ENCODE measurements around the gene SP1. TPM values are rescaled to one million over a fixed set of nuclear protein-coding genes. Genes with fewer than 3 reads are reported as not detected.
"Not testable (repeated sequence)": the region's sequence is repeated elsewhere in the genome, so short reads cannot be mapped to it uniquely, and the experiment has no call there.

Gene SP1
- total RNA-seq, 1 experiment from 2014 or later = 76.8 TPM

GRCh38 chr12:53443955-53444354, 64.0 kb downstream of the SP1 start:
- Histone ChIP-seq H3K18ac (ENCODE audit: insufficient read length, low read depth, low read length) (no peak overlapping the region), H4K91ac (ENCODE audit: insufficient read length, low read depth, low read length) (no peak overlapping the region), H3K9me3 (ENCODE audit: control insufficient read depth, low read depth, low read length) (no peaks in the 10 kb centered on the region), H2BK20ac (ENCODE audit: low read depth, low read length, poor library complexity, severe bottlenecking) (no peak overlapping the region), H3K27ac (ENCODE audit: insufficient read length, low read depth, low read length) (no peak overlapping the region), H4K8ac (replicated peaks; ENCODE audit: insufficient read length, low read depth, low read length) (no peak overlapping the region), H3K4ac (ENCODE audit: low read depth, low read length) (no peak overlapping the region), H3K9ac (ENCODE audit: extremely low read depth, insufficient read length, low read length) (no peak overlapping the region), H3K56ac (ENCODE audit: insufficient read length, low read depth, low read length) (no peak overlapping the region), H3K23me2 (ENCODE audit: insufficient read length, low read depth, low read length, poor library complexity, severe bottlenecking) (peaks cover 3% of the 10 kb centered on the region), H2BK15ac (ENCODE audit: low read depth, low read length) (no peak overlapping the region), H3K79me1 (ENCODE audit: insufficient read depth, low read depth, low read length, poor library complexity, severe bottlenecking) (no peaks in the 10 kb centered on the region), H2AFZ (ENCODE audit: low read length) (no peak overlapping the region), H3K79me2 (ENCODE audit: insufficient read depth, low read length) (peaks cover 4% of the 10 kb centered on the region; the same call in 1 of the 2 replicates), H3T11ph (ENCODE audit: low read length) (no peak overlapping the region), H3K27me3 (ENCODE audit: insufficient read depth, low read length) (no peaks in the 10 kb centered on the region), H3K4me2 (ENCODE audit: insufficient read depth, insufficient read length, low read length) (no peak overlapping the region), H4K5ac (ENCODE audit: insufficient read length, low read depth, low read length) (no peak overlapping the region), H3K4me1 (ENCODE audit: insufficient read depth, low read length) (no peaks in the 10 kb centered on the region; the same call in 1 of the 2 replicates), H4K20me1 (ENCODE audit: control insufficient read depth, insufficient read depth, insufficient read length) (no peaks in the 10 kb centered on the region), H3K23ac (ENCODE audit: insufficient read length, low read depth, low read length) (no peak overlapping the region), H2BK12ac (ENCODE audit: insufficient read length, low read depth, low read length) (no peak overlapping the region), H2AK5ac (ENCODE audit: insufficient read length, low read length) (no peak overlapping the region), H3K14ac (ENCODE audit: insufficient read depth, low read length) (no peak overlapping the region), H2BK5ac (ENCODE audit: insufficient read length, low read length) (no peak overlapping the region), H2BK120ac (ENCODE audit: low read depth, low read length, poor library complexity, severe bottlenecking) (no peak overlapping the region)
- H3K9me3 Mint-ChIP-seq = no peaks in the 10 kb centered on the region
- peaks cover 33 to 48% (median 43%) of the 10 kb centered on the region in 3 experiments for H3K36me3 Mint-ChIP-seq (ENCODE audit: insufficient read depth in 1 of 3, low read depth in 3 of 3)
- H3K27me3 Mint-ChIP-seq (ENCODE audit: low read depth) = no peaks in the 10 kb centered on the region
- no CpG with 5 or more reads among the region's 4 CpGs for whole genome bisulfite sequencing (ENCODE audit: extremely low coverage, insufficient read length, low lambda C conversion rate)
- no peak for TF ChIP-seq CTCF (conservative IDR thresholded peaks at IDR 0.05)
- peaks cover 21 to 31% of the 10 kb centered on the region in 2 experiments for H3K4me1 Mint-ChIP-seq
- no peak for DNase-seq
- H3K27ac Mint-ChIP-seq = peak overlapping the region in 2 of 3 experiments; percentile 70 to 82; a peak in 3 of 7 replicates
- H3K4me3 Mint-ChIP-seq = peak overlapping the region; percentile 36 to 47; a peak in 4 of 5 replicates

- H3K4me1 ChIP-seq (ENCODE audit: insufficient read depth, low read length); H3K9me3 ChIP-seq (ENCODE audit: control insufficient read depth, low read depth, low read length); H2BK5ac ChIP-seq (ENCODE audit: insufficient read length, low read length); H3K23me2 ChIP-seq (ENCODE audit: insufficient read length, low read depth, low read length, poor library complexity, severe bottlenecking); H3K79me2 ChIP-seq (ENCODE audit: insufficient read depth, low read length); H3K27ac ChIP-seq (ENCODE audit: insufficient read length, low read depth, low read length); H3K4me2 ChIP-seq (ENCODE audit: insufficient read depth, insufficient read length, low read length); H3K18ac ChIP-seq (ENCODE audit: insufficient read length, low read depth, low read length); H3K9me3 Mint-ChIP-seq; H3K27me3 Mint-ChIP-seq (ENCODE audit: low read depth); H3K9ac ChIP-seq (ENCODE audit: extremely low read depth, insufficient read length, low read length); H3K23ac ChIP-seq (ENCODE audit: insufficient read length, low read depth, low read length); DNase-seq; H3K56ac ChIP-seq (ENCODE audit: insufficient read length, low read depth, low read length); H4K8ac ChIP-seq (replicated peaks; ENCODE audit: insufficient read length, low read depth, low read length); H4K91ac ChIP-seq (ENCODE audit: insufficient read length, low read depth, low read length); H2AK5ac ChIP-seq (ENCODE audit: insufficient read length, low read length); H2BK15ac ChIP-seq (ENCODE audit: low read depth, low read length); H2BK120ac ChIP-seq (ENCODE audit: low read depth, low read length, poor library complexity, severe bottlenecking); H2BK12ac ChIP-seq (ENCODE audit: insufficient read length, low read depth, low read length); H3K79me1 ChIP-seq (ENCODE audit: insufficient read depth, low read depth, low read length, poor library complexity, severe bottlenecking); H3K27me3 ChIP-seq (ENCODE audit: insufficient read depth, low read length); H4K5ac ChIP-seq (ENCODE audit: insufficient read length, low read depth, low read length); H3K4ac ChIP-seq (ENCODE audit: low read depth, low read length); H4K20me1 ChIP-seq (ENCODE audit: control insufficient read depth, insufficient read depth, insufficient read length); H2BK20ac ChIP-seq (ENCODE audit: low read depth, low read length, poor library complexity, severe bottlenecking); H3K14ac ChIP-seq (ENCODE audit: insufficient read depth, low read length); H2AFZ ChIP-seq (ENCODE audit: low read length); H3T11ph ChIP-seq (ENCODE audit: low read length): not testable (repeated sequence)
- peak overlapping the region in 1 of 2 experiments; percentile 14; a peak in 2 of 5 replicates for H3K4me3 Mint-ChIP-seq
- H3K27ac Mint-ChIP-seq = peak overlapping the region in 2 of 3 experiments; percentile 58 to 80; a peak in 4 of 7 replicates
- H3K4me1 Mint-ChIP-seq = peaks cover 21 to 31% of the 10 kb centered on the region in 2 experiments
- peaks cover 33 to 48% (median 43%) of the 10 kb centered on the region in 3 experiments for H3K36me3 Mint-ChIP-seq (ENCODE audit: insufficient read depth in 1 of 3, low read depth in 3 of 3)
- WGBS (ENCODE audit: extremely low coverage, insufficient read length, low lambda C conversion rate) = no CpG with 5 or more reads among the region's 11 CpGs
Measured at GRCh38 chr12:53444593-53445325, 64.8 kb downstream of the SP1 start.

Data from H9 (cell line).